Renal pelvis (tissue), 4 donors: ENCODE measurements around the gene PARD3B. TPM values are rescaled to one million over a fixed set of nuclear protein-coding genes. Genes with fewer than 3 reads are reported as not detected.

Source experiments
- DNase-seq: peaks from one replicate; pipeline ENCODE4 v3.0.0-alpha.2; 2013
- polyA plus RNA-seq, 3 donors: library from polyadenylated mRNA; unstranded; fragments of 120-200 nt; gene quantifications; one replicate each; pipeline ENCODE4 v1.2.1, GENCODE V29; 2013; ENCODE audit not compliant: insufficient read length in 3 of 3

Gene PARD3B
- polyA plus RNA-seq, 3 donors, result 33.2 to 37.3 (median 34.3) TPM

- DNase-seq, result no peak
Observed at GRCh38 chr2:205261516-205262020, 716.3 kb downstream of the PARD3B start.

GRCh38 chr2:205267323-205267722 is 722.0 kb downstream of the PARD3B start:
- no peak for DNase-seq

- DNase-seq, result no peak
Observed at GRCh38 chr2:205270689-205271088, 725.4 kb downstream of the PARD3B start.

GRCh38 chr2:205273148-205273547 is 727.9 kb downstream of the PARD3B start:
- no peak for DNase-seq

GRCh38 chr2:205273627-205274026 is 728.4 kb downstream of the PARD3B start:
- DNase-seq, result no peak

GRCh38 chr2:205274801-205275200 is 729.5 kb downstream of the PARD3B start:
- DNase-seq, result no peak

- no peak for DNase-seq
Observed at GRCh38 chr2:205276116-205276777, 731.0 kb downstream of the PARD3B start.

GRCh38 chr2:205280596-205281236 is 735.4 kb downstream of the PARD3B start:
- peak; percentile 55 for DNase-seq

- DNase-seq, result peak; percentile 55
Observed at GRCh38 chr2:205283736-205284270, 738.5 kb downstream of the PARD3B start.

- no peak for DNase-seq
Observed at GRCh38 chr2:205284334-205284733, 739.1 kb downstream of the PARD3B start.

GRCh38 chr2:205287316-205287715 is 742.0 kb downstream of the PARD3B start:
- DNase-seq, result no peak

- no peak for DNase-seq
Observed at GRCh38 chr2:205288686-205289085, 743.4 kb downstream of the PARD3B start.

GRCh38 chr2:205290299-205290698 is 745.0 kb downstream of the PARD3B start:
- DNase-seq, result no peak

- no peak for DNase-seq
Observed at GRCh38 chr2:205292665-205293295, 747.5 kb downstream of the PARD3B start.

- DNase-seq, result no peak
Observed at GRCh38 chr2:205293559-205293958, 748.3 kb downstream of the PARD3B start.

- no peak for DNase-seq
Observed at GRCh38 chr2:205296959-205297358, 751.7 kb downstream of the PARD3B start.

- no peak for DNase-seq
Observed at GRCh38 chr2:205297368-205297767, 752.1 kb downstream of the PARD3B start.

- DNase-seq, result no peak
Observed at GRCh38 chr2:205297846-205298245, 752.6 kb downstream of the PARD3B start.

GRCh38 chr2:205311201-205311600 is 765.9 kb downstream of the PARD3B start:
- DNase-seq, result no peak

- DNase-seq, result no peak
Observed at GRCh38 chr2:205321231-205321630, 776.0 kb downstream of the PARD3B start.

- no peak for DNase-seq
Observed at GRCh38 chr2:205323929-205324328, 778.7 kb downstream of the PARD3B start.

- no peak for DNase-seq
Observed at GRCh38 chr2:205324355-205324754, 779.1 kb downstream of the PARD3B start.

GRCh38 chr2:205333351-205333750 is 788.1 kb downstream of the PARD3B start:
- no peak for DNase-seq
